GM12878 (cell line): ENCODE measurements around the gene SH3BP5. TPM values are rescaled to one million over a fixed set of nuclear protein-coding genes. Genes with fewer than 3 reads are reported as not detected.

Source experiments
- E2F8 ChIP-seq: fragments of 450-650 bp; IDR thresholded peaks from 2 replicates; pipeline ENCODE4 v1.6.1; 2018; ENCODE audit warnings: mild to moderate bottlenecking, low read depth, moderate library complexity; ENCODE audit not compliant: partially characterized antibody
- FOXK2 ChIP-seq: fragments of 450-650 bp; IDR thresholded peaks from 2 replicates; pipeline ENCODE4 v1.6.1; 2017; ENCODE audit warnings: mild to moderate bottlenecking, moderate library complexity
- HSF1 ChIP-seq: fragments of 150-350 bp; IDR thresholded peaks from 2 replicates; pipeline ENCODE4 v1.6.1; 2014; ENCODE audit warnings: mild to moderate bottlenecking, low read depth, low read length
- IRF4 ChIP-seq: IDR thresholded peaks from 2 replicates; pipeline ENCODE4 v1.6.1; 2011; ENCODE audit warnings: low read depth, low read length
- JUNB ChIP-seq: IDR thresholded peaks from 2 replicates; pipeline ENCODE4 v1.6.1; 2016; ENCODE audit warnings: antibody characterized with exemption, mild to moderate bottlenecking
- PBX3 ChIP-seq: IDR thresholded peaks from 2 replicates; pipeline ENCODE4 v1.6.1; 2011; ENCODE audit warnings: mild to moderate bottlenecking, low read depth, low read length, moderate library complexity; ENCODE audit not compliant: insufficient replicate concordance
- REST ChIP-seq: IDR thresholded peaks from 2 replicates; pipeline ENCODE4 v1.6.1; 2012; ENCODE audit warnings: mild to moderate bottlenecking, low read depth, low read length
- SMAD5 ChIP-seq: IDR thresholded peaks from 2 replicates; pipeline ENCODE4 v1.6.1; 2016; ENCODE audit warnings: antibody characterized with exemption, low read depth
- polyA plus RNA-seq, 11 experiments: library from polyadenylated mRNA; depleted of rRNA in 4 of 11; unstranded in 6 of 11; stranded (reverse) in 5 of 11; fragments of >200 nt; fragmentation: Nextera tagmentation in 4 of 11; fragmentation: Illumina TruSeq in 1 of 11; extraction: Ambion mirVana in 4 of 11; extraction: Trizol in 1 of 11; gene quantifications; 1 replicate in 1 of 11; 2 replicates in 10 of 11; pipeline versions ENCODE4 v1.2.1 to v1.2.3, GENCODE V29; 2011 to 2016; ENCODE audit warnings: inconsistent platforms in 2 of 11, missing spikeins in 2 of 11, low read depth in 1 of 11
- total RNA-seq, 4 experiments: library from RNA; depleted of rRNA in 3 of 4; stranded (reverse); fragments of >200 nt in 3 of 4; fragmentation: Illumina TruSeq in 1 of 4; extraction: Trizol in 1 of 4; gene quantifications; 2 replicates each; pipeline versions ENCODE4 v1.2.1 to v1.2.3, GENCODE V29; 2013 to 2021

SH3BP5 gene
- total and polyA plus RNA-seq, 10 of the 15 experiments (the other 5 are each of a cell fraction or from before 2014, with no cell fraction given) = 14.9 to 87.5 (median 43.7) TPM

- TF ChIP-seq REST = no peak
- TF ChIP-seq JUNB = no peak
- no peak for TF ChIP-seq HSF1
- TF ChIP-seq FOXK2 = no peak
- no peak for TF ChIP-seq SMAD5
- TF ChIP-seq E2F8 = no peak
- TF ChIP-seq PBX3 = no peak
- no peak for TF ChIP-seq IRF4
These were observed 116.4 kb downstream of the SH3BP5 start (continued) for GRCh38 chr3:15215996-15216395.
